T-helper 1 cell treated with Interleukin-12 subunit alpha and Interleukin-12 subunit beta and Interleukin-4 antibody, amounts not matched to agents 30 μg/mL and 1 μg/mL, for 36 hours (primary cell): ENCODE results near the gene TMEM35B.
A peak's percentile ranks its signal among the peaks of the same experiment; 100 is the strongest.
"Not testable (repeated sequence)": the region's sequence is repeated elsewhere in the genome, so short reads cannot be mapped to it uniquely, and the experiment has no call there.

Experiments
- H3K27ac Mint-ChIP-seq: one replicate; pipeline ENCODE4 v1.8.0; 2021; ENCODE audit warnings: mild to moderate bottlenecking, mixed read lengths
- H3K27me3 Mint-ChIP-seq: one replicate; pipeline ENCODE4 v1.8.0; 2021; ENCODE audit warnings: low read depth, mixed read lengths
- H3K36me3 Mint-ChIP-seq: one replicate; pipeline ENCODE4 v1.8.0; 2021; ENCODE audit warnings: low read depth, mixed read lengths
- H3K4me1 Mint-ChIP-seq: one replicate; pipeline ENCODE4 v1.8.0; 2021; ENCODE audit warnings: low read depth, mixed read lengths
- H3K4me3 Mint-ChIP-seq: one replicate; pipeline ENCODE4 v1.8.0; 2021; ENCODE audit warnings: mild to moderate bottlenecking, moderate library complexity, mixed read lengths
- H3K9me3 Mint-ChIP-seq: one replicate; pipeline ENCODE4 v1.8.0; 2021; ENCODE audit warnings: mixed read lengths

TMEM35B gene

GRCh38 chr1:34984435-34984792 lies 733 bp downstream of the TMEM35B start:
- Mint-ChIP-seq H3K9me3 (no peaks in the 10 kb centered on the region), H3K27me3 (no peaks in the 10 kb centered on the region), H3K27ac (peak overlapping the region; percentile 92), H3K4me1 (peaks cover 28% of the 10 kb centered on the region), H3K36me3 (peaks cover 17% of the 10 kb centered on the region), H3K4me3 (peak overlapping the region; percentile 94)

DNA sequence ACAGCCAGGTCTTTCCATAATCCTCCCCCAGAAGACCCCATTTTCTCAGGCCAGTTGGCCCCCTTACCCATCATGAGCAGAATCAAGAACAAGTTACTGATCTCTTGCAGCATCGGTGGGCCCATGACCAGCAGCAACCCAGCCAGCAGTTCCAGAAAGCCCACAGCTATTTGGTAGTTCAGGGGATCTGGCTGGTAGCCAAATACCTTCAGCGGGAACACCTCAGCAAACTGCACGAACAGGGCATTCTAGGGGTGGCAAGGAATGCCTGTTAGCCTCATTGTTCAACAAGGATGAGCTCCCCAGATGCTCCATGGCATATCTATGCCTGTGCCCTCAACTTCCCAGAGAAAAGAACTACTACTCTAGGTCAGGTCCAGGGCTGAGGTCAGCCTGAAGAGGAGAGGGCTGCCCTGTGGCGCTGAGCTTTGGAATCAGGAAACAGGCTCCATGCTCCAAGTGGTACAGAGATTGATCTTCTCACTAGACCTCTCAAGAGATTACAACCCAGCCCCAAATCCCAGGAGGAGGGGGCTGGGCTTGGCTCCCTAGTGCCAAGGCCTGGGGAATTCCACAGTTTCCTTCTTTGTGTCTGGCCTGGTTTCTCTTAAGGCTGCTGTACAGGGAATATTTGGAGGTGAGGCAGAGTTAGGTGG lies 1.3 kb downstream of the TMEM35B start:
- Mint-ChIP-seq H3K27ac (peak overlapping the region; percentile 92), H3K36me3 (peaks cover 14% of the 10 kb centered on the region), H3K4me3 (peak overlapping the region; percentile 94), H3K27me3 (no peaks in the 10 kb centered on the region), H3K9me3 (no peaks in the 10 kb centered on the region), H3K4me1 (peaks cover 27% of the 10 kb centered on the region)

DNA sequence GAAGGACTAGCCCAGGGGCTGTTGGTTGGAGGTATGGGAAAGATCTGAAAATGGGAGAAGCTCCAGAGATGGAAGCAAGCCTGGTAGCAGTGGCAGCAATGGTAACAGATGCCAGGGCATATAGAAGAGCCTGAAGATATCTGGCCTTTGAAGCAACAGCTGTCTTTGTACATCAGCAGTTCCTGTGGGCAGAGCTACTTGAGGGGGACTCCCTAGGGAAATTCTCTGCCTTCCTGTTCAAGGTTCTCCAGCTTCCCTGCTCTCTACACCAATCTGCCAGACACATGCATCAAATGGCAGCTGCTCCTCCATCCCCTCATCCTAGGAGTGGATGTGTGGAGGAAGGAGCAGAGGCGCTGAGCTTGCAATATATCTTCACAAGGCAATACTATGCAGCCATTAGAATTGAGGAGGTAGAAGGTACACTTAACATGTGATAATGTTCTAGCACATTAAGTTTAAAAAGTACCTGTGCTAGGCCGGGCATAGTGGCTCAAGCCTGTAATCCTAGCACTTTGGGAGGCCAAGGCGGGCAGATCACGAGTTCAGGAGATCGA lies 2.2 kb downstream of the TMEM35B start:
- H3K9me3 Mint-ChIP-seq = no peaks in the 10 kb centered on the region
- no peak overlapping the region for H3K27ac Mint-ChIP-seq
- H3K4me3 Mint-ChIP-seq = peak overlapping the region; percentile 29
- H3K36me3 Mint-ChIP-seq = peaks cover 10% of the 10 kb centered on the region
- no peaks in the 10 kb centered on the region for H3K27me3 Mint-ChIP-seq
- peaks cover 24% of the 10 kb centered on the region for H3K4me1 Mint-ChIP-seq

GRCh38 chr1:34980715-34981114 lies 4.4 kb downstream of the TMEM35B start:
- H3K27ac Mint-ChIP-seq = no peak overlapping the region
- H3K27me3 Mint-ChIP-seq = no peaks in the 10 kb centered on the region
- peaks cover 21% of the 10 kb centered on the region for H3K4me1 Mint-ChIP-seq
- H3K4me3 Mint-ChIP-seq = no peak overlapping the region
- H3K9me3 Mint-ChIP-seq = no peaks in the 10 kb centered on the region
- peaks cover 9% of the 10 kb centered on the region for H3K36me3 Mint-ChIP-seq

- Mint-ChIP-seq H3K36me3 (peaks cover 8% of the 10 kb centered on the region), H3K4me3 (no peak overlapping the region), H3K9me3 (no peaks in the 10 kb centered on the region), H3K27me3 (no peaks in the 10 kb centered on the region), H3K27ac (no peak overlapping the region), H3K4me1 (peaks cover 14% of the 10 kb centered on the region)
Measured at GRCh38 chr1:34978921-34979320, 6.2 kb downstream of the TMEM35B start.

- Mint-ChIP-seq H3K36me3 (peaks cover 8% of the 10 kb centered on the region), H3K27ac (no peak overlapping the region), H3K4me3 (no peak overlapping the region), H3K4me1 (peaks cover 6% of the 10 kb centered on the region), H3K9me3 (no peaks in the 10 kb centered on the region), H3K27me3 (no peaks in the 10 kb centered on the region)
Measured at GRCh38 chr1:34977858-34978257, 7.3 kb downstream of the TMEM35B start.

- Mint-ChIP-seq H3K27me3 (no peaks in the 10 kb centered on the region), H3K27ac (no peak overlapping the region), H3K36me3 (peaks cover 8% of the 10 kb centered on the region), H3K4me3 (no peak overlapping the region), H3K4me1 (peaks cover 3% of the 10 kb centered on the region), H3K9me3 (no peaks in the 10 kb centered on the region)
Measured at GRCh38 chr1:34977210-34977471, 8.0 kb downstream of the TMEM35B start.

DNA sequence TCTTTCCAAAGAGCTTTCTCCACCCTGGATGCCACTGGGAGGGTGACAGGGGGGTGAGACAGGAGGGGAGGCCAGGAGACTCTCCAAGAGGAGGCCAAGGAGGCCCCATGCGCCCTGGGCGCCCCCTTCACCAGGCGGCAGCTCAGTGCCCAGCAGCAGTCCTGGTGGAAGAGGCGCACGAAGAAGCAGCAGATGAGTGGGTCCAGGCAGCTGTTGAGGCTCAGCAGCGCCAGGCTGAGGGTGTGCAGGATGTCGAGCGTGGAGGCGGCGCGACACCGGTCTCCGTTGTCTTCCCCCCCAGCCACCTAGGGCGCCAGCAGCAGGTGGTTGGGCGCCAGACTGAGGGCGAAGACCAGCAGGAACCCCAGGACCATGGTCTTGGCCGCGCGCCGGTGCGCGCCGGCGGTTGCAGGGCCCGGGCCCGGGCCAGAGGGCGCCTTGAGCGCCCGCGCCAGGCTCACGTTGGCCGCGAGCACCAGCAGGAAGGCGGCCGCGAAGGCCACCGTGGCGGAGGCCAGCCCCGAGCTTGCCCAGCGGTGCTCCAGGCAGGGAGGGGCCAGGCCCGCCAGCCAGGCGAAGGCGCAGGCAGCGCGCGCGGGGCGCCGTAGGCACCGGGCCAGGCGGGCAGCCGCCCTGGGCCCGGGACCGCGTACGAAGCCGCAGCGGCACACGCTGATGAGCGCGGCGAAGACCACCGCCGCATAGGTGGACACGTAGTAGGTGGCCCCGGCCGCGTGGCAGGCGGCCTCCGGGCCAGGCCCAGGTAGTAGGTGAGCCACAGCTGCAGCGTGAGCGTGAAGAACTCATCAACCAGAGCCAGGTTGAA lies 8.6 kb downstream of the TMEM35B start:
- H3K4me3 Mint-ChIP-seq = no peak overlapping the region
- no peaks in the 10 kb centered on the region for H3K27me3 Mint-ChIP-seq
- peaks cover 5% of the 10 kb centered on the region for H3K36me3 Mint-ChIP-seq
- no peaks in the 10 kb centered on the region for H3K9me3 Mint-ChIP-seq
- peaks cover 3% of the 10 kb centered on the region for H3K4me1 Mint-ChIP-seq
- H3K27ac Mint-ChIP-seq = no peak overlapping the region

GRCh38 chr1:34975771-34976170 lies 9.4 kb downstream of the TMEM35B start:
- H3K4me1 Mint-ChIP-seq = peaks cover 3% of the 10 kb centered on the region
- no peaks in the 10 kb centered on the region for H3K9me3 Mint-ChIP-seq
- peaks cover 5% of the 10 kb centered on the region for H3K36me3 Mint-ChIP-seq
- H3K27ac Mint-ChIP-seq = no peak overlapping the region
- no peaks in the 10 kb centered on the region for H3K27me3 Mint-ChIP-seq
- no peak overlapping the region for H3K4me3 Mint-ChIP-seq

DNA sequence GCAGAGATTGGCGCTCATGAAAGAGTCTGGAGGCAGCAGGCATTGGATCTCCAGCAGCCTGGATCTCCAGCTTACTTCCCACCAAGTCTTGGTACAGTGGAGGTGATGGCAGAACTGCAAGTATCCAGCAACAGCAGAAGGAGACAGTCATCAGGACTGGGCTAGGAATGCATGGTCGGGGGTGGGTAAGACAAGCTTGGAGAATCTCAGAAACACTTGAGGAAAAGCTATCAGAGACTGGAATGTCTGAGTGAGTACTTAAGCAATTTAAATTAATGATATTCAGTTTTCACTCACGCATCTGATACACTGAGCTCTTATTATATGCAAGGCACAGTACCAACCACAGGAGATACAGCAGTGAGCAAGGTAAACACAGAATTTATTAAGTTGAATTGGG lies 9.8 kb downstream of the TMEM35B start:
- Mint-ChIP-seq H3K4me1 (peaks cover 3% of the 10 kb centered on the region), H3K27ac (no peak overlapping the region)

GRCh38 chr1:34974626-34975025 lies 10.5 kb downstream of the TMEM35B start:
- Mint-ChIP-seq H3K4me1 (peaks cover 3% of the 10 kb centered on the region), H3K27me3 (no peaks in the 10 kb centered on the region), H3K36me3 (peaks cover 5% of the 10 kb centered on the region), H3K27ac (no peak overlapping the region), H3K4me3 (no peak overlapping the region), H3K9me3 (no peaks in the 10 kb centered on the region)

More for the DNA sequence above, 9.8 kb downstream of the TMEM35B start:
- no peaks in the 10 kb centered on the region for H3K9me3 Mint-ChIP-seq
- peaks cover 5% of the 10 kb centered on the region for H3K36me3 Mint-ChIP-seq
- H3K27me3 Mint-ChIP-seq = no peaks in the 10 kb centered on the region
- no peak overlapping the region for H3K4me3 Mint-ChIP-seq

- peaks cover 3% of the 10 kb centered on the region for H3K4me1 Mint-ChIP-seq
- no peak overlapping the region for H3K27ac Mint-ChIP-seq
- H3K36me3 Mint-ChIP-seq = peaks cover 5% of the 10 kb centered on the region
- H3K4me3 Mint-ChIP-seq = no peak overlapping the region
- H3K9me3 Mint-ChIP-seq = no peaks in the 10 kb centered on the region
- H3K27me3 Mint-ChIP-seq = no peaks in the 10 kb centered on the region
Measured at GRCh38 chr1:34973326-34973725, 11.8 kb downstream of the TMEM35B start.

- no peak overlapping the region for H3K27ac Mint-ChIP-seq
- H3K36me3 Mint-ChIP-seq = peaks cover 4% of the 10 kb centered on the region
- H3K9me3 Mint-ChIP-seq = no peaks in the 10 kb centered on the region
- H3K4me1 Mint-ChIP-seq = no peaks in the 10 kb centered on the region
- H3K4me3 Mint-ChIP-seq = no peak overlapping the region
- peaks cover 4% of the 10 kb centered on the region for H3K27me3 Mint-ChIP-seq
Measured at GRCh38 chr1:34970829-34971228, 14.3 kb downstream of the TMEM35B start.

- Mint-ChIP-seq H3K9me3 (no peaks in the 10 kb centered on the region), H3K27ac (no peak overlapping the region), H3K4me1 (no peaks in the 10 kb centered on the region), H3K4me3 (no peak overlapping the region), H3K36me3 (no peaks in the 10 kb centered on the region), H3K27me3 (peaks cover 7% of the 10 kb centered on the region)
Measured at GRCh38 chr1:34970220-34970735, 14.9 kb downstream of the TMEM35B start.

DNA sequence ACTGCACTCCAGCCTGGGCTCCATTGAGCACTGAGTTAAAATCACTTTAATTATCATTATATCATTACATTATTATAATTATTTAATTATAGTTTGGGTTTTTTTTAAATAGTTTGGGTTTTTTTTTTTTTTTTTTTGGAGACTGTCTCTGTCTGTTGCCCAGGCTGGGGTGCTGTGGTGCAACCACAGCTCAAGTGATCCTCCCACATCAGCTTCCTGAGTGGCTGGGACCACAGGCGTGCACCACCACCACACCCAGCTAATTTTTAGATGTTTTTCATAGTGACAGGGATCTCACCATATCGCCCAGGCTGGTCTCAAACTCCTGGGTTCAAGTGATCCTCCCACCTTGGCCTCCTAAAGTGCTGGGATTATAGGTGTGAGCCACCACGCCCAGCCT lies 16.9 kb downstream of the TMEM35B start:
- H3K4me1 Mint-ChIP-seq, H3K36me3 Mint-ChIP-seq, H3K27ac Mint-ChIP-seq, H3K4me3 Mint-ChIP-seq, H3K9me3 Mint-ChIP-seq: not testable (repeated sequence)
- H3K27me3 Mint-ChIP-seq = peaks cover 11% of the 10 kb centered on the region
